ENCODE results near the gene DCAKD. TPM values are rescaled to one million over a fixed set of nuclear protein-coding genes. Genes with fewer than 3 reads are reported as not detected.
A peak's percentile ranks its signal among the peaks of the same experiment; 100 is the strongest.

DCAKD gene
- total RNA-seq, 1 experiment from 2014 or later, result 74.1 TPM

GRCh38 chr17:45032174-45032541 is 19.3 kb downstream of the DCAKD start:
- peaks cover 81% of the 10 kb centered on the region for H3K36me3 ChIP-seq
- no peaks in the 10 kb centered on the region for H3K4me1 ChIP-seq (replicated peaks)
- DNase-seq (ENCODE audit: low read depth in 1 of 2, low spot score in 2 of 2), result no peak
- H3K9me3 ChIP-seq (replicated peaks), result no peaks in the 10 kb centered on the region
- H3K4me3 ChIP-seq, result no peak overlapping the region
- H3K27ac ChIP-seq, result no peak overlapping the region
- H3K27me3 ChIP-seq (replicated peaks), result no peaks in the 10 kb centered on the region

- Histone ChIP-seq H3K4me3 (no peak overlapping the region), H3K9me3 (replicated peaks) (no peaks in the 10 kb centered on the region), H3K4me1 (replicated peaks) (no peaks in the 10 kb centered on the region), H3K36me3 (peaks cover 83% of the 10 kb centered on the region), H3K27ac (no peak overlapping the region), H3K27me3 (replicated peaks) (no peaks in the 10 kb centered on the region)
- no peak for DNase-seq (ENCODE audit: low read depth in 1 of 2, low spot score in 2 of 2)
Measured at GRCh38 chr17:45031231-45032173, 19.9 kb downstream of the DCAKD start.

- Histone ChIP-seq H3K4me1 (replicated peaks) (no peaks in the 10 kb centered on the region), H3K4me3 (no peak overlapping the region), H3K9me3 (replicated peaks) (no peaks in the 10 kb centered on the region), H3K36me3 (peaks cover 83% of the 10 kb centered on the region), H3K27ac (no peak overlapping the region), H3K27me3 (replicated peaks) (no peaks in the 10 kb centered on the region)
- DNase-seq (ENCODE audit: low read depth in 1 of 2, low spot score in 2 of 2), result no peak
Measured at GRCh38 chr17:45030733-45031132, 20.7 kb downstream of the DCAKD start.

GRCh38 chr17:45029758-45030423 is 21.5 kb downstream of the DCAKD start:
- Histone ChIP-seq H3K4me3 (no peak overlapping the region), H3K4me1 (replicated peaks) (no peaks in the 10 kb centered on the region), H3K9me3 (replicated peaks) (no peaks in the 10 kb centered on the region), H3K27ac (no peak overlapping the region), H3K36me3 (peaks cover 78% of the 10 kb centered on the region), H3K27me3 (replicated peaks) (no peaks in the 10 kb centered on the region)
- no peak for DNase-seq (ENCODE audit: low read depth in 1 of 2, low spot score in 2 of 2)

- H3K36me3 ChIP-seq, result peaks cover 76% of the 10 kb centered on the region
- no peak for DNase-seq (ENCODE audit: low read depth in 1 of 2, low spot score in 2 of 2)
- H3K27me3 ChIP-seq (replicated peaks), result no peaks in the 10 kb centered on the region
- H3K27ac ChIP-seq, result no peak overlapping the region
- H3K4me1 ChIP-seq (replicated peaks), result no peaks in the 10 kb centered on the region
- no peaks in the 10 kb centered on the region for H3K9me3 ChIP-seq (replicated peaks)
- no peak overlapping the region for H3K4me3 ChIP-seq
Measured at GRCh38 chr17:45029096-45029495, 22.3 kb downstream of the DCAKD start.

GRCh38 chr17:45022655-45023339 is 28.6 kb downstream of the DCAKD start:
- no peak for DNase-seq (ENCODE audit: low read depth in 1 of 2, low spot score in 2 of 2)
- Histone ChIP-seq H3K27ac (no peak overlapping the region), H3K27me3 (replicated peaks) (no peaks in the 10 kb centered on the region), H3K4me3 (no peak overlapping the region), H3K36me3 (peaks cover 34% of the 10 kb centered on the region), H3K4me1 (replicated peaks) (peaks cover 24% of the 10 kb centered on the region), H3K9me3 (replicated peaks) (0 out of 2 replicates have a peak, but pooled peaks cover 3% of the 10 kb centered on the region)

GRCh38 chr17:45022288-45022648 is 29.2 kb downstream of the DCAKD start:
- no peaks in the 10 kb centered on the region for H3K27me3 ChIP-seq (replicated peaks)
- peak in 1 of 2 experiments; percentile 41 for DNase-seq (ENCODE audit: low read depth in 1 of 2, low spot score in 2 of 2)
- H3K4me1 ChIP-seq (replicated peaks), result peaks cover 24% of the 10 kb centered on the region
- H3K36me3 ChIP-seq, result peaks cover 32% of the 10 kb centered on the region
- H3K27ac ChIP-seq, result no peak overlapping the region
- H3K9me3 ChIP-seq (replicated peaks), result 0 out of 2 replicates have a peak, but pooled peaks cover 3% of the 10 kb centered on the region
- no peak overlapping the region for H3K4me3 ChIP-seq

- H3K4me3 ChIP-seq, result no peak overlapping the region; the same call in 1 of the 2 replicates
- H3K36me3 ChIP-seq, result peaks cover 27% of the 10 kb centered on the region
Measured at GRCh38 chr17:45021607-45022287, 29.7 kb downstream of the DCAKD start.

GRCh38 chr17:45020354-45021138 is 30.9 kb downstream of the DCAKD start:
- Histone ChIP-seq H3K4me3 (no peak overlapping the region), H3K27me3 (replicated peaks) (no peaks in the 10 kb centered on the region), H3K36me3 (peaks cover 21% of the 10 kb centered on the region), H3K27ac (no peak overlapping the region), H3K9me3 (replicated peaks) (0 out of 2 replicates have a peak, but pooled peaks cover 3% of the 10 kb centered on the region), H3K4me1 (replicated peaks) (peaks cover 24% of the 10 kb centered on the region)
- DNase-seq (ENCODE audit: low read depth in 1 of 2, low spot score in 2 of 2), result no peak

More at GRCh38 chr17:45021607-45022287, 29.7 kb downstream of the DCAKD start:
- Histone ChIP-seq H3K27me3 (replicated peaks) (no peaks in the 10 kb centered on the region), H3K4me1 (replicated peaks) (peaks cover 24% of the 10 kb centered on the region), H3K27ac (no peak overlapping the region), H3K9me3 (replicated peaks) (0 out of 2 replicates have a peak, but pooled peaks cover 3% of the 10 kb centered on the region)
- DNase-seq (ENCODE audit: low read depth in 1 of 2, low spot score in 2 of 2), result peak; percentile 52 to 70

GRCh38 chr17:45018848-45019711 is 32.4 kb downstream of the DCAKD start:
- peak overlapping the region; percentile 18; the same call in 1 of the 2 replicates for H3K27ac ChIP-seq
- peaks cover 15% of the 10 kb centered on the region for H3K36me3 ChIP-seq
- peak in 1 of 2 experiments; percentile 65 for DNase-seq (ENCODE audit: low read depth in 1 of 2, low spot score in 2 of 2)
- no peaks in the 10 kb centered on the region for H3K27me3 ChIP-seq (replicated peaks)
- peak overlapping the region; percentile 48 for H3K4me3 ChIP-seq
- 0 out of 2 replicates have a peak, but pooled peaks cover 3% of the 10 kb centered on the region for H3K9me3 ChIP-seq (replicated peaks)
- H3K4me1 ChIP-seq (replicated peaks), result peaks cover 24% of the 10 kb centered on the region

- H3K27ac ChIP-seq, result no peak overlapping the region; the same call in 1 of the 2 replicates
- no peak for DNase-seq (ENCODE audit: low read depth in 1 of 2, low spot score in 2 of 2)
Measured at GRCh38 chr17:45018514-45018847, 33.0 kb downstream of the DCAKD start.

GRCh38 chr17:45016823-45017222 is 34.6 kb downstream of the DCAKD start:
- Histone ChIP-seq H3K36me3 (peaks cover 8% of the 10 kb centered on the region), H3K27me3 (replicated peaks) (no peaks in the 10 kb centered on the region), H3K9me3 (replicated peaks) (0 out of 2 replicates have a peak, but pooled peaks cover 3% of the 10 kb centered on the region), H3K4me3 (no peak overlapping the region), H3K27ac (no peak overlapping the region), H3K4me1 (replicated peaks) (peaks cover 19% of the 10 kb centered on the region)
- DNase-seq (ENCODE audit: low read depth in 1 of 2, low spot score in 2 of 2), result no peak

More at GRCh38 chr17:45018514-45018847, 33.0 kb downstream of the DCAKD start:
- peaks cover 15% of the 10 kb centered on the region for H3K36me3 ChIP-seq
- H3K27me3 ChIP-seq (replicated peaks), result no peaks in the 10 kb centered on the region
- H3K4me3 ChIP-seq, result peak overlapping the region; percentile 48
- H3K9me3 ChIP-seq (replicated peaks), result 0 out of 2 replicates have a peak, but pooled peaks cover 3% of the 10 kb centered on the region
- peaks cover 24% of the 10 kb centered on the region for H3K4me1 ChIP-seq (replicated peaks)
